HK-2 (cell line): ENCODE results near the gene QPRT.
A peak's percentile ranks its signal among the peaks of the same experiment; 100 is the strongest.
"Not testable (repeated sequence)": the region's sequence is repeated elsewhere in the genome, so short reads cannot be mapped to it uniquely, and the experiment has no call there.

Source experiments
- DNase-seq: peaks from one replicate; pipeline ENCODE4 v3.0.0-alpha.2; 2018; ENCODE audit not compliant: unreplicated experiment

The QPRT gene

DNA sequence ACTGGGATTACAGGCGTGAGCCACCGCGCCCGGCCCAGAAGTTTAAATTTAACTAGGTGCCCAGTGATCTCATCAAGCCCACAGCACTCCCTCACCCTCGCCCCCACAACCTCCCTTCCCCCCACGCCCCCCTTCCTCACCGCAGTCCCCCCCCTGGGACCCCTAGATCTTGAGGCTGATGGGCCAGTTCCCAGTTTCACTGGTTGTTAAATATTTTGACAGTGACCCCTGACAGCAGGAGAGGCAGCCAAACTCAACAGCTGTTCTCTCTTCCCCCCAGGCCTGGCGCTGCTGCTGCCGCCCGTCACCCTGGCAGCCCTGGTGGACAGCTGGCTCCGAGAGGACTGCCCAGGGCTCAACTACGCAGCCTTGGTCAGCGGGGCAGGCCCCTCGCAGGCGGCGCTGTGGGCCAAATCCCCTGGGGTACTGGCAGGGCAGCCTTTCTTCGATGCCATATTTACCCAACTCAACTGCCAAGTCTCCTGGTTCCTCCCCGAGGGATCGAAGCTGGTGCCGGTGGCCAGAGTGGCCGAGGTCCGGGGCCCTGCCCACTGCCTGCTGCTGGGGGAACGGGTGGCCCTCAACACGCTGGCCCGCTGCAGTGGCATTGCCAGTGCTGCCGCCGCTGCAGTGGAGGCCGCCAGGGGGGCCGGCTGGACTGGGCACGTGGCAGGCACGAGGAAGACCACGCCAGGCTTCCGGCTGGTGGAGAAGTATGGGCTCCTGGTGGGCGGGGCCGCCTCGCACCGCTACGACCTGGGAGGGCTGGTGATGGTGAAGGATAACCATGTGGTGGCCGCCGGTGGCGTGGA lies 15.6 kb downstream of the QPRT start:
- DNase-seq = no peak

DNA sequence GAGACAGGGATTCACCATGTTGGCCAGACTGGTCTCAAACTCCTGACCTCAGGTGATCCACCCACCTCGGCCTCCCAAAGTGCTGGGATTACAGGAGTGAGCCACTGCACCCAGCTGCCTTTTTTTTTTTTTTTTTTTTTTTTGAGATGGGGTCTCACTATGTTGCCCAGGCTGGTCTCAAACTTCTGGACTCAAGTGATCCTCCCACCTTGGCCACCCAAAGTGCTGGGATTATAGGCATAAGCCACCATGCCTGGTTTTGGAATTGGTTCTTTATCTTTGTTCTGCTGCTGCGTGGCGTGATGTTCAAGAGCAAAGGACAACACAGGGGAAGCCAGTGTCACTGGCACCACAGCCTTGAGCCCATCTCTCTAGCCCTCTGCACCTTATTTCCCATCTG lies 16.7 kb downstream of the QPRT start:
- not testable (repeated sequence) for DNase-seq

DNA sequence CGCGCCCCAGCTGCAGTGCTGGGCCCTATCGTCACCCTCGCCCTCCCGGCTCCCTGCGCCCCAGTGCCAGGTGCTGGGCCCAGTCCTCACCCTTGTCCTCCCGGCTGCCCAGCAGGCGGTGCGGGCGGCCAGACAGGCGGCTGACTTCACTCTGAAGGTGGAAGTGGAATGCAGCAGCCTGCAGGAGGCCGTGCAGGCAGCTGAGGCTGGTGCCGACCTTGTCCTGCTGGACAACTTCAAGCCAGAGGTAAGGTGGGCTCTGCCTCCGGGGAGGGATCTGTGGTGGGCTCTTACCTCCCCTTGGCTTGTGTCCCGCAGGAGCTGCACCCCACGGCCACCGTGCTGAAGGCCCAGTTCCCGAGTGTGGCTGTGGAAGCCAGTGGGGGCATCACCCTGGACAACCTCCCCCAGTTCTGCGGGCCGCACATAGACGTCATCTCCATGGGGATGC lies 17.9 kb downstream of the QPRT start:
- DNase-seq = no peak

DNA sequence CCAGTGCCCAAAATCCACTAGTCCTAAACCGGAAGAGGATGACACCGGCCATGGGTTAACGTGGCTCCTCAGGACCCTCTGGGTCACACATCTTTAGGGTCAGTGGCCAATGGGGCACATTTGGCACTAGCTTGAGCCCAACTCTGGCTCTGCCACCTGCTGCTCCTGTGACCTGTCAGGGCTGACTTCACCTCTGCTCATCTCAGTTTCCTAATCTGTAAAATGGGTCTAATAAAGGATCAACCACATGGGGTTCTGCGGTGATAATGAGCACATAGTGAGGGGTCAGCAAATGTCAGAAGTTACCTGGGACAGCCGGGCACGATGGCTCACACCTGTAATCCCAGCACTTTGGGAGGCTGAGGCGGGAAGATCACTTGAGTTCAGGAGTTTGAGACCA lies 18.4 kb downstream of the QPRT start:
- no peak for DNase-seq

DNA sequence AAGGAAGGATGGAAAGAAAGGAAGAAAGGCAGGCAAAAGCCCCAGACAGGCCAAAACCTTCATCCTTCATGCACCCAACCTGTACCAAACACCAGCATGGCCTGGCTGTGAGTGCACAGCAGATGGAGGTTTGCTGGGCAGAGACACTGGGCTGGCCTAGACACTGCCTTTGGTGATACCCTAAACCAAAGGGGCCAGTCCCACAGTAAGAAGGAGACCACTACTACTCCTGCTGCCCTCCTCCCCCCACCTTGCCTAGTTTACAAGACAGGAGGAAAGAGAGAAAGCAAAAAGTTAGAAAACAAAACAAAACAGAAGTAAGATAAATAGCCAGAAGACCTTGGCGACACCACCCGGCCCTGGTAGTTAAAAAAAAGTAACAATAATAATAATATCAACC lies 19.1 kb downstream of the QPRT start:
- DNase-seq = no peak

DNA sequence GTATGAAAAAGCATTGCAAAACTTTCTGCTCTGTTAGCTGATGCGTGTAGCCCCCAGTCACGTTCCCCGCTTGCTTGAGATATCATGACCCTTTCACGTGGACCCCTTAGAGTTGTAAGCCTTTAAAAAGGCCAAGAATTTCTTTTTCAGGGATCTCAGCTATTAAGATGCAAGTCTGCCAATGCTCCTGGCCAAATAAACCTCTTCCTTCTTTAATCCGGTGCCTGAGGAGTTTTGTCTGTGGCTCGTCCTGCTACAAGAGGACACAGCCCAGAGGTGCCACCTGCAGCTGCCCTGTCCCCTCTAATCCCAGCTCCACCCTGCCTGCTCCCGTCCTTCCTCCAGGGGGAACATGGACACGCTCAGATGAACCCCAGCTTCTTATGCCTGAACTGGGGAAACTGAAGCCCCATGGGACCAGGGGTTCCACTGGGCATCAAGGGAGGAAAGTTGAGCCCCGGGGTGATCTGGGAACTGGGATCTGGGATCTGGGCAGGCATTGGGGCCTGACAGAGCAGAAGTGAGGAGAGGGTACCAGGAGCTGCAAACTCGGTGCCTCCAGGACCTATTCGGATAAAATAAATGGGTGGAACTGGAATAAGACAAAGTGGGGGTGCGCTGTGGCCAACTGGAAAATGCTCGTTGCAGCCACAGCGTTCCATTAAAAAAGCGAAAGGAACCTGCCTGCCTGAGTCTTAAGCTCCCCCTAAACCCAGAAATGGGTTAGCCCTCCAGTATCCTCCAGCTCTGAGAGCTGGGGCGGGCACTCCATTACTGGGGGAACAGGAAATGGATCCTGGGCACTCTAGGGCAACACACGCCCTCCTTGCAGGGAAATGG lies 19.7 kb downstream of the QPRT start:
- no peak for DNase-seq

DNA sequence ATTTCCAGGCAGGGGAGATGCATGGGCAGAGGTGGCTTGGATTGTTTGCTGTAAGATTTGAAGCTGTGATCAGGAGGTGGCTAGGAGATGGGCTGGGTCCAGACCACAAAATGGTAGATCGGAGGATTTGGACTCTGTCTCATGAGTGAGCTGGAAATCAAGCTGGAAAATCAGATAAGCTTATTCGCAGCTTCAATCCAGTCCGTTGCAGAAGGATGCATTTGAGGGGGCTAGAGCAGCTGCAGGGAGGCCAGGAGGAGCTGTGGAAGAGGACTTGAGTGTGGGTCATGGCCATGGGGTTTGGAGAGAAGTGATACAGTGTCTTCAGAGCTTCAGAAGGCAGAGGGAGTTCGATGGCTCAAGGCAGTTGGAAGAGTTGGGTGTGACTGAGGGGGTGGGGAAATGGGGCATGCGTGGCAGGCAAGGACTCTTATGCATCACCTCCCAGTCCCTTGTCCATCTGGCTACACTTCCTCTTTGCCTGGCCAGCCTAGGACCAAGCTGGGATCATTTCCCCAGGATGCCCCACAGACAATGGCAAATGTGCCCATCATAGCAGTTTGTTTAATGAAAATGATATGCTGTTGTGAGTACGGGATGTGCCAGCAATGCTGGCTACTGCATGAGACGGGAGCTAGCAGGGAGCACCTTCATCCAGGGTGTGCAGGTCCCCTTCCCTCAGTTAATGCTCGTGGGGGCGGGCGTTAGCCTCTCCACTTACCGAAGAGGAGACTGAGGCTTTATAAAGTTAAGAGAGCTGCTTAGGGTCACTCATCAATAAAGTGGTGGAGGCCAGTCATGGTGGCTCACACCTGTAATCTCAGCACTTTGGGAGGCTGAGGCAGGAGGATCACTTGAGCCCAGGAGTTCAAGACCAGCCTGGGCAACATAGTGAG lies 20.6 kb downstream of the QPRT start:
- no peak for DNase-seq

DNA sequence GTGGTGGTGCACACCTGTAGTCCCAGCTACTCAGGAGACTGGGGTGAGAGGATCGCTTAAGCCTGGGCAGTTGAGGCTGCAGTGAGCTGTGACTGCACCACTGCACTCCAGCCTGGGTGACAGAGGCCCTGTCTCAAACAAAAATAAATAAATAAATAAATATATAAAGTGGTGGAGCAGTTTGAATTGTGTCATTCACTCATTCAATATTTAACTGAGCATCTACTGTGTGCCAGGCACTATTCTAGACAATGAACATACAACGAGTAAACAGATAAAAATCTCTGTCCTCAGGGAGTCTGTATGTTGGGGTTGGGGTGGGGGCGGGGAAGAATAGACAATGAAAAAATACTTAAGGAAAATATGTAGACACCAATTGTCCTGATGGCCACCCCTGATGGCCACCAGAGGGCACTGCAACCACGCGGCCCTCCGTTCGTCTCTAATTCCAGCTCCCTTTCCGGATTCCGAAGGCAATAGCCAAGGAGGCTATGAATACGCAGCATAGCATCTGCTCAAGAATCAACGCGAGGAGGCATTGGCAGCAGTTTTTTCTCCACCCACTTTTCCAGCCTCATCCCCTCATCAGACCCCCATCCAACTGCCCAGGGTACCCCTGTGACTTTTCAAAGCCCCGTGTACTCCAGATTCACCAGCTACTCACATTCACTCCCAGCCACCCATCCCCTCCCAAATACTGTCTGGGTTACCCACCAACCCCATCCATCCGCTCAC lies 21.4 kb downstream of the QPRT start:
- DNase-seq = peak; percentile 74

DNA sequence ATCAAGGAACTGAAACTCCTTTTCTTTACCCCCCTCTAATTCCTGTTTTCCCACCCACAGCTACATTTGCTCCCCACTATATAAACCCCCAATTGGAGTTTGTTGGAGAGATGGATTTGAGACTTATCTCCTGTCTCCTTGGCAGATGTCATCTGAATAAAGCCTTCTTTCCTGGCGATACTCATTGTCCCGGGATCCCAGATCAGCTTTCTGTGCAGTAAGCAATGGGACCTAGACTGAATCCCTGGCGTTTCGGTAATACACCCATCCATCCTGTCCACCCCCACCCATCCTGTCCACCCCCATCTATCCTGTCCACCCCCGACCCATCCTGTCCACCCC lies 22.2 kb downstream of the QPRT start:
- no peak for DNase-seq

DNA sequence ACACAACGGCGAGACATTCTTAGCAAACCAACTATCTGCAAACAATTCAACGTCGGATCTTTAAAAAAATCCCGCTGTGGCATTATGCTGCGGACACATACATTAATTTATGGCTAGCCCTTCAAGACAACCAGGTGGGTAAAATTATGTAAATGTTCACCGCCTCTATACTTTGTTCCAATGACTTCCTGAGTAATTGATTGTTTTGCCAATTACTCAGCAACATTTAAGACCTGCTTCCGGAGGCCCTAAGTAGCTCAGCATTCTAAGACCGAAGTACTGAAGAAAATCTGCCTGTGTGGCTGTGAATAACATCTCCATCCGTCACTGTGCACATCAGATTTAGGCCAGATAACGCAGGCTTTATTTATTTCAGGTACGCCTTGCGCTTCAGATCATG lies 23.3 kb downstream of the QPRT start:
- no peak for DNase-seq

DNA sequence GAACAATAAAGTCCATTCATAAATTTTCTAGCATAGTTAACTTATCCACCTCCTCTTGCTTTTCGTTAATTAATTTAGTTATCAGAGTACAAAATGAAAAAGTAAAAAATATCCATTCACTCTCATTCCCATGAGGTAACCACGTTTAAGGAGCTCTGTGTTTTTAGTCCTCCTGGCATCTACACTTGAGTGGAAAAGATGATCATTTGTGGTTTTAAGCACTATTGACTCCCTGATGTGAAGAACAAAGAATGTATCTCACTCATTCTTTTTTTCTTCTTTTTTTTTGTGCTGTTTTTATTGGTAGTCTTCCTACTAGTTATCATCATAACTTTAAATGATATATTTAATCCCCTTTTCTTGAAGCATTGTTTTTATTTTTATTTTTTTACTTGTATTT lies 26.1 kb downstream of the QPRT start:
- no peak for DNase-seq

DNA sequence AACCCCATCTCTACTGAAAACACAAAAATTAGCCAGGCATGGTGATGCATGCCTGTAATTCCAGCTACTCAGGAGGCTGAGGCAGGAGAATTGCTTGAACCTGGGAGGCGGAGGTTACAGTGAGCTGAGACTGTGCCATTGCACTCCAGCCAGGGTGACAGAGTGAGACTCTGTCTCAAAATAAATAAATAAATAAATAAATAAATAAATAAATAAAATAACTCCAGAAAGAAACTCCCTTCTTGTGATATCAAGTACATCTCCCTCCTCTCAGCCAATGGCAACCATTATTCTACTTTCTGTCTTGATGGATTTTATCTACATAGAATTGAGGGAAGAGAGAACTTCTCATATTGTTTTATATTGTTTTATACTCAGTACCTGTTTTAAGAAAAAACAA lies 28.2 kb downstream of the QPRT start:
- not testable (repeated sequence) for DNase-seq

DNA sequence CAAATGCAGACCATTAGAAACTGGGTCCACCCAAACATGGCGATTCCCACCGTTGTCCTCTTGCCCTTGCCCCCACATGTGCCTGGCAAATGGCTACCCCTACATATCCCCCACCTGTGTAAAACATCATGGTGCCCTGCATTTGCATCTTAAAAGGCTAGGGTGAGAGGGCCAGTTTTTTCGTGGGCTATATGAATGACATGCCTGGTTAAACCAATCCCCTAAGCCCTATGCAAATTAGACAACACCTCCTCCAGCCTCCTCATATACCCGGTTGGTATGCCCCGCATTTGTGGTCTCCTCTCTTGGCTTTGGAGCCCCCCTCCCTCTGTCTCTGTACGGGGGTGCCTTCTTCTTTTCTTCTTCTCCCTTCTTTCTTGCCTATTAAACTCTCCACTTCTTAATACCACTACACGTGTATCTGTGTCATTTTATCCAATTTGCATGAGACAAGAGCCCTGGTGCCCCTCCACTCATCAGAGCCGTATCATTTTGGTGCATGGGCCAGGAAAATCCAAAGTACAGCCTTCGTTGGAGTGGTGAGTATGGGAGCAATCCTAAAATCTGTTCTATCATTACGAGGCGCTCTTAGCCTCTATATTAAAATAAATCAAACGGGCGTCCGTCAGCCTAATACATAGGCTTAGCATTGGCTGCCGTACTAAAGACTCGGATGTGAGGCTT lies 30.1 kb downstream of the QPRT start:
- no peak for DNase-seq

DNA sequence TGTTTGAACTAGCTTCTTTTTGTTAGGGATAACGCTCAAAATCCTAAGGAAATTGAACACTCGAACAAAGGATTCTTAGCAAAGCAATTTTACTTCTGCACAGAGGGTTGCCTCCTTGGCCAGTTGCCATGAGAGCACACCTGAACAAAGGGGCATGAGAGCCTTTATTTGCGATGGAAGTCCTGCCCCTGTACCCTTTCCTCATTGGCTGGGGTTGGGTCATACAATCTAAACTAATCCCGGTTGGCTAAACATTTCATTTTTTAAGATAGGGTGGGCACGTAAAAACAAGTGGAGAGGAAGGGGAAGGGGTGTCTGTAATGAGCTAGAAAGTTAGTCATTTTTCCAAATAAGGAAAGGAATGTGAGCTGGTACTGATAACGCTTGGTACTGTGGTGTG lies 30.7 kb downstream of the QPRT start:
- not testable (repeated sequence) for DNase-seq

DNA sequence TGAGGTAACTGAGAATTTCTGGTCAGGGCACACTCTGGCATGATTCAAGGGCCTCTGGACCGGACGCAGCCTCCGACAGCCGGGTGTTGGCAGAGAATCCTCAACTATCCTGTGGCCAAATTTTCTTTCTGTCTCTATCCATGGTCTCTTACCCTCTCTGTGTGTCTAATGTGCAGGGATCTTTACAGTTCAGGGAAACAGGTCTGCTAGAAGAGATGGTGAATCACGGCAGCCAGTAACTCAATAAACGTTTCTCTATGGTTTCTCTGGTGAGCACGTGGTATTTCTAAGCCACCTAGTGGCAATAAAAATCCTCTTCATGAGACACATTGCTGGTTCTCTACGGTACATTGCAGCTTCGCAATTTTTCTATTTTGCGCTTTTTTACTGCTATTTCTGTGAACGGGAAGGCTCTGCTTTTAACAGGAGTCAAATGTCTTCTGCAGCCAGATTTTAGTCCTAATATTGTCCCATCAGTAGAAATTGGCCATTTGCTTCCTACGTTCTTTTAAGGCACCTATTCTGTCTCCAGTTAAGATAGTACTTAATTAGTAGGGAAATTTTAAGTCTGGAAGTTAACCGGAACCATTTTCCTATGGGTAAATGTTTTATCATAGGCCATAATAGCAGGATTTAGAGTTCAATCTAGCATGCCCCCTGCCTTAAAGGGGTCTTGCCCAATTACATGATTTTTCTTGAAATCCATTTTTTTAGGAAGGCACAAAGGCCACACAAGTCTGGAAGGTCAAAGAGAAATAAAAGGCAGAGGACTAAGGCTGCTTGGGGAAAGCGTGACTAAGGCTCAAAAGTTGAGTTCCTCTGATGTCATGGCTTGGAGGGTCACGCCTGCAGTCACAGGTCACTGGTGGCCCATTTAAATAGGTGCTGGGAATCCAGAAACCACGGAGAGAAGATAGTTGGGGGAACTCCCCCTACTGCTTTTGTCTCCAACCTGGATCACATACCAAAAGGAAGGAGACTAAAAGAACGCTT lies 31.5 kb downstream of the QPRT start:
- peak; percentile 46 for DNase-seq

DNA sequence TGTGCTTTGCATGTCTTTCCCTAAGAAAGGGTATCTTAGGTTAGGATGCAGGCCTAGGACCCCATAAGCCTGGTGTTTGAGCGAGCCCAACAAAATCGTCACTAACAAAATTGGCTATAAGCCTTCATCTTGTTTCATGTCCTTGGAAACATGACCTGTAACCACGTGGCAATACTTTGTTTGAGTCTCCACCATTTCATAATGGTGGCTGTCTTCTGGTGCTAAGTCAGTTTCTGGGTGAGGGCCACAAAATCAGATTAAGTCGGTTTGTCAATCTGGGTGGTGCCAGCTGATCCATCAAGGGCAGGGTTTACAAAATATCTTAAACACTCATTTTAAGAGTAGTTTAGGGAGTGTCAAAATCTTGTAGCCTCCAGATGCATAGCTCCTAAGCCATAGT lies 33.8 kb downstream of the QPRT start:
- DNase-seq = no peak

DNA sequence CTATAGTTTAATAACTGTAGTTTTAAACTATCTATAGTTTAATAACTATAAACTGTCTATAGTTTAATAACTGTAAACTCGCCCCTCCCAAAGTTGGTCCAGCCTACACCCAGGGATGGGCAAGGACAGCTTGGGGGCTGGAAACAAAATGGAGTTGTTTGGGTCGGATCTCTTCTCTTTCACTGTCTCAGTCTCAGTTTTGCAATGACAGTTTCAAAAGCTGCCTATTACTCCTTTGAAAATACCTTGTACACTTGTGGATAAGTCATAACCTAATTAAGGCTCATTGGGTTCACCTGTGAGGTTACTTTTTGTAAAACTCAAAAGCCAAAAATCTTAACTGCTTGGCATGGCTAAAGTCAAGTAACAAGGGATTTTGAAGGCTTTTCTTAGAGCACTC lies 35.4 kb downstream of the QPRT start:
- DNase-seq = no peak

DNA sequence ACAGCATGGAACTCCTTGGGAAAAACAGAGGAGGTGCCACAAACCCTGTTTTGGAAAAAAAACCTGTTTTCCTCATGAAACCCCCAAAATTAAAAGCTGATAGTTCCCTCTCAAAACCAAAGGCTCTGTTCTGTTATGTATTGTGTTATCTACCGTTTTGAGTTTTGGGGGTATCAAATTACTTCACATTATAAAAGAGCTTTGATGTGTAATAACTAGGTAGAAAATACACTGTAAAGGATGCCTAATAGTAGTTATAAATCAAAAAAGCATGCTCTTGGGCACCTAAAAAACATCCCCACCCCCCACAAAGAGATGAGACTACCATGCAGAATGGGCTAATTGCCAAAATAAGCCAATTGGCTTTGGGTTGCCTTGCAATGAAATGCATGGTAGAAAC lies 36.0 kb downstream of the QPRT start:
- DNase-seq = no peak

DNA sequence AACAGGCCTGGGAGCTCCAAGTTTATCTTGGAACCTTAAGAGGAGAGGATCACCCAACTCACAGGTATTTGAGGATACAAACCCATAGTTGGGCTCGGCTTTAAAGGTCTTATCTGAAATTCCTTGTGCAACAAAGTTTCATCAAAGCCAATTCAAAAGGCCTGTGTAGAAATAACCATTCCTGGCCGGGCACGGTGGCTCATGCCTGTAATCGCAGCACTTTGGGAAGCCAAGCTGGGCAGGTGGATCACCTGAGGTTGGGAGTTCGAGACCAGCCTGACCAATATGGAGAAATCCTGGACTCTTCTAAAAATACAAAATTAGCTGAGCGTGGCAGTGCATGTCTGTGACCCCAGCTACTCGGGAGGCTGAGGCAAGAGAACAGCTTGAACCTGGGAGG lies 38.1 kb downstream of the QPRT start:
- no peak for DNase-seq

DNA sequence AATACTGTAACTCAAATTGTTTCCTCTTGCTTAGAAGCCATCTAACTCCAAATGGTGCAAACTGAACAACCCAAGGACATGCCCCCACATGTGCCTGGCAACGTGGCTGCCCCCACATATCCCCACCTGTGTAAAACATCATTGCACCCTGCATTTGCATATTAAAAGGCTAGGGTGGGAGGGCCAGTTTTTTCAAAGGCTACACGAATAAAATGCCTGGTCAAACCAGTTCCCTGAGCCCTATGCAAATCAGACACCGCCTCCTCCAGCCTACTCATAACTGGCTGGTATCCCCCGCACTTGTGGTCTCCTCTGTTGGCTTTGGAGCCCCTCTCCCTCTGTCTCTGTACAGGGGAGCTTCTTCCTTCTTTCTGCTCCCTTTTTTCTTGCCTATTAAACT lies 40.1 kb downstream of the QPRT start:
- no peak for DNase-seq
